Measurements from ENCODE around the gene COA7. TPM values are rescaled to one million over a fixed set of nuclear protein-coding genes. Genes with fewer than 3 reads are reported as not detected.

COA7 gene
- total and polyA plus RNA-seq, 11 donors = 6.4 to 19.5 (median 16.3) TPM

DNA sequence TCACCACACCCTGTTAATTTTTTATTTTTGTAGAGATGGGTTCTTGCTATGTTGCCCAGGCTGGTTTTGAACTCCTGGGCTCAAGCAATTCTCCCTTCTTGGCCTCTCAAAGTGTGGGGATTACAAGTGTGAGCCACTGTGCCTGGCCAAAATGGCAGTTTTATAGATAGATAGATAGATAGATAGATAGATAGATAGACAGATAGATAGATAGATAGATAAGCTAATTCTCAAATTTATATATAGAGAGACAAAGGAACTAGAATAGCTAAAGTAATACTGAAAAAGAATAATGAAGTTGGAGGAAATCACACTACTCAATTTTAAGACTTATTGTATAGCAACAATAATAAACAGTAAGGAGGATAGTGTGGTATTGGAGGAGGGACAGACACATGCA is 44.1 kb downstream of the COA7 start:
- Histone ChIP-seq H3K36me3 (no peaks in the 10 kb centered on the region), H3K9me3 (no peaks in the 10 kb centered on the region), H3K4me3 (no peak overlapping the region), H3K27ac (no peak overlapping the region), H3K27me3 (no peaks in the 10 kb centered on the region), H3K4me1 (peaks cover 0 to 5% (median 0%) of the 10 kb centered on the region in 12 donors)
- TF ChIP-seq POLR2A (IDR thresholded peaks at IDR 0.05) = no peak
- TF ChIP-seq, protein P1, sequence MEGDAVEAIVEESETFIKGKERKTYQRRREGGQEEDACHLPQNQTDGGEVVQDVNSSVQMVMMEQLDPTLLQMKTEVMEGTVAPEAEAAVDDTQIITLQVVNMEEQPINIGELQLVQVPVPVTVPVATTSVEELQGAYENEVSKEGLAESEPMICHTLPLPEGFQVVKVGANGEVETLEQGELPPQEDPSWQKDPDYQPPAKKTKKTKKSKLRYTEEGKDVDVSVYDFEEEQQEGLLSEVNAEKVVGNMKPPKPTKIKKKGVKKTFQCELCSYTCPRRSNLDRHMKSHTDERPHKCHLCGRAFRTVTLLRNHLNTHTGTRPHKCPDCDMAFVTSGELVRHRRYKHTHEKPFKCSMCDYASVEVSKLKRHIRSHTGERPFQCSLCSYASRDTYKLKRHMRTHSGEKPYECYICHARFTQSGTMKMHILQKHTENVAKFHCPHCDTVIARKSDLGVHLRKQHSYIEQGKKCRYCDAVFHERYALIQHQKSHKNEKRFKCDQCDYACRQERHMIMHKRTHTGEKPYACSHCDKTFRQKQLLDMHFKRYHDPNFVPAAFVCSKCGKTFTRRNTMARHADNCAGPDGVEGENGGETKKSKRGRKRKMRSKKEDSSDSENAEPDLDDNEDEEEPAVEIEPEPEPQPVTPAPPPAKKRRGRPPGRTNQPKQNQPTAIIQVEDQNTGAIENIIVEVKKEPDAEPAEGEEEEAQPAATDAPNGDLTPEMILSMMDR (IDR thresholded peaks at IDR 0.05) = no peak
- intact Hi-C loops (cut with DNase I) = no loop called here
- DNase-seq (no peak), ATAC-seq (no peak)

DNA sequence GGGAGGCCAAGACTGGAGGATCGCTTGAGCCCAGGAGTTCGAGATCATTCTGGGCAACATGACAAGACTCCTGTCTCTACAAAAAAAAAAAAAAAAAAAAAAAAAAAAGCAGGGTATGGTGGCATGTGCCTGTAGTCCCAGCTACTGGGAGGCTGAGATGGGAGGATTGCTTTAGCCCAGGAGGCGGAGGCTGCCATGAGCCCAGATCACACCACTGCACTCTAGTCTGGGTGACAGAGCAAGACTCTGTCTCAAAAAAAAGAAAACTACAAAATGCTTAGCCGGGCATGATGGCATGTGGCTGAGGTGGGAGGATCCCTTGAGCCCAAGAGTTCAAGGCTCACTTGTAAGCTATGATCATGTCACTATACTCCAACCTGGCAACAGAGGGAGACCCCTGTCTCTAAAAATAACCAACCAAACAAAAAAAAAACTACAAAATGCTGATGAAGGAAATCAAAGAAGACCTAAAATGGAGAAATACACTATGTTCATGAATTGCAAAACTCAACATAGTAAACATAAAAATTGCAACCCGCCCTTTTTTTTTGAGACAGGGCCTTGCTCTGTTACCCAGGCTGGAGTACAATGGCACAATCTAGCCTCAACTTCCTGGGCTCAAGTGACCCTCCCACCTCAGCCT is 44.8 kb downstream of the COA7 start:
- ATAC-seq (no peak), DNase-seq (no peak)
- no peaks in the 10 kb centered on the region for H3K36me3 ChIP-seq
- H3K27ac ChIP-seq = no peak overlapping the region
- TF ChIP-seq, protein P1 (IDR thresholded peaks at IDR 0.05) = no peak
- no peak for TF ChIP-seq POLR2A (IDR thresholded peaks at IDR 0.05)
- H3K4me1 ChIP-seq = peaks cover 0 to 5% (median 0%) of the 10 kb centered on the region in 12 donors
- H3K4me3 ChIP-seq = no peak overlapping the region
- H3K27me3 ChIP-seq = no peaks in the 10 kb centered on the region
- intact Hi-C loops (cut with DNase I) = no loop called here
- no peaks in the 10 kb centered on the region for H3K9me3 ChIP-seq
- 91 to 97% (median 95%) methylated on average over 5 of the region's 5 CpGs for WGBS, 4 donors

DNA sequence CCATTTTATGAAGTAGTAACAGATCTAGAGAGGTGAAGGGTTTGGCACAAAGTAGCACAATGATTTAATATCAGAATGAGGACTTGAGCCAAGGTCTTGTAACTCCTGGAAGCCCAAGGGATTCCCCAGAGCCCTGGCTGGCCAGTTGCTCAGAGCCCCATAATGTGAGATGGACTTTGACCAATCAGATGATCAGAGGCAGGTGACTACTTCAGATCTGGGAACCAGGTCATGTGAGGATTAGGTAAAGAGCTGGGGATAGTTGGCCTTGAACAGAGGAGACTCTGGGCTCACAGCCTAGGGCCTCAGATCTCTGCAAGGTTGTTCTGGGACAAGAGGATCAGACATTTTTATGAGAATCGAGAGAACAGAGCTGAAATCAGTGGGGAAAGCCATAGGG is 46.2 kb downstream of the COA7 start:
- H3K4me3 ChIP-seq = no peak overlapping the region
- intact Hi-C loops (cut with DNase I) = no loop called here
- no peak for DNase-seq
- 71 to 81% (median 75%) methylated on average over 1 of the region's 1 CpG for WGBS, 4 donors
- no peaks in the 10 kb centered on the region for H3K27me3 ChIP-seq
- H3K36me3 ChIP-seq = no peaks in the 10 kb centered on the region
- TF ChIP-seq, protein P1 (IDR thresholded peaks at IDR 0.05) = no peak
- TF ChIP-seq POLR2A (IDR thresholded peaks at IDR 0.05) = no peak
- H3K4me1 ChIP-seq = peaks cover 0 to 5% (median 0%) of the 10 kb centered on the region in 12 donors
- no peak for ATAC-seq
- H3K27ac ChIP-seq = no peak overlapping the region
- H3K9me3 ChIP-seq = peaks cover 0 to 1% (median 0%) of the 10 kb centered on the region in 12 donors

- 73 to 79% (median 75%) methylated on average over 6 of the region's 6 CpGs for WGBS, 4 donors
- Histone ChIP-seq H3K4me3 (no peak overlapping the region), H3K27me3 (no peaks in the 10 kb centered on the region), H3K36me3 (no peaks in the 10 kb centered on the region), H3K27ac (no peak overlapping the region), H3K9me3 (peaks cover 0 to 2% (median 0%) of the 10 kb centered on the region in 12 donors), H3K4me1 (no peaks in the 10 kb centered on the region)
- no peak for TF ChIP-seq POLR2A (IDR thresholded peaks at IDR 0.05)
- TF ChIP-seq, protein P1 (IDR thresholded peaks at IDR 0.05) = no peak
- ATAC-seq = no peak
- intact Hi-C loops (cut with DNase I) = no loop called here
- DNase-seq = no peak
Measured at GRCh38 chr1:52645261-52645660, 52.9 kb downstream of the COA7 start.

Measured in heart left ventricle (tissue), 16 donors.